Measurements from ENCODE around the gene BCAS4. TPM values are rescaled to one million over a fixed set of nuclear protein-coding genes. Genes with fewer than 3 reads are reported as not detected.

BCAS4 gene
- total RNA-seq, 1 donor from 2014 or later: 3.9 TPM

DNA sequence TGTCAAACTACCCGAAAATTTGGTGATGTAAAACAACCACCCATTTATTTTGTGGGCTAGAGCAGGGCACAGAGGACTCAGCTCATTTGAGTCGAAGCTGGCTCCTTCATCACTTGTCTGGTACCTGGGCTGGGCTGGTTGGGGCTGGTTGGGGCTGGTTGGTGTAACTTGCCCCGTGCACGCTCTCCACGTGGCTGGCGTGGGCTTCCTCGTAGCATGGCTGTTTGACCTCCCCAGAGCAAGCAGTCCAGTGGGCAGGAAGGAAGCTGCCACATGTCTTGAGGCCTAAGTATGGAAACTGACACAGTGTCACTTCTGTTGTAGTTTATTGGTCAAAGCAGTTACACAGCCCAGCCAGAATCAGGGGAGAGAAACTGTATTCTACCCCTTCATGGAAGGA lies 27.1 kb downstream of the BCAS4 start:
- intact Hi-C loops (cut with DNase I): no loop called here
- Histone ChIP-seq H3K36me3 (no peaks in the 10 kb centered on the region), H3K27me3 (ENCODE audit: low read depth) (no peaks in the 10 kb centered on the region), H3K9me3 (no peaks in the 10 kb centered on the region), H3K27ac (no peak overlapping the region), H3K4me3 (no peak overlapping the region), H3K4me1 (peaks cover 8% of the 10 kb centered on the region)
- DNase-seq (no peak), ATAC-seq (no peak)
- TF ChIP-seq, protein P1, sequence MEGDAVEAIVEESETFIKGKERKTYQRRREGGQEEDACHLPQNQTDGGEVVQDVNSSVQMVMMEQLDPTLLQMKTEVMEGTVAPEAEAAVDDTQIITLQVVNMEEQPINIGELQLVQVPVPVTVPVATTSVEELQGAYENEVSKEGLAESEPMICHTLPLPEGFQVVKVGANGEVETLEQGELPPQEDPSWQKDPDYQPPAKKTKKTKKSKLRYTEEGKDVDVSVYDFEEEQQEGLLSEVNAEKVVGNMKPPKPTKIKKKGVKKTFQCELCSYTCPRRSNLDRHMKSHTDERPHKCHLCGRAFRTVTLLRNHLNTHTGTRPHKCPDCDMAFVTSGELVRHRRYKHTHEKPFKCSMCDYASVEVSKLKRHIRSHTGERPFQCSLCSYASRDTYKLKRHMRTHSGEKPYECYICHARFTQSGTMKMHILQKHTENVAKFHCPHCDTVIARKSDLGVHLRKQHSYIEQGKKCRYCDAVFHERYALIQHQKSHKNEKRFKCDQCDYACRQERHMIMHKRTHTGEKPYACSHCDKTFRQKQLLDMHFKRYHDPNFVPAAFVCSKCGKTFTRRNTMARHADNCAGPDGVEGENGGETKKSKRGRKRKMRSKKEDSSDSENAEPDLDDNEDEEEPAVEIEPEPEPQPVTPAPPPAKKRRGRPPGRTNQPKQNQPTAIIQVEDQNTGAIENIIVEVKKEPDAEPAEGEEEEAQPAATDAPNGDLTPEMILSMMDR (IDR thresholded peaks at IDR 0.05): no peak

DNA sequence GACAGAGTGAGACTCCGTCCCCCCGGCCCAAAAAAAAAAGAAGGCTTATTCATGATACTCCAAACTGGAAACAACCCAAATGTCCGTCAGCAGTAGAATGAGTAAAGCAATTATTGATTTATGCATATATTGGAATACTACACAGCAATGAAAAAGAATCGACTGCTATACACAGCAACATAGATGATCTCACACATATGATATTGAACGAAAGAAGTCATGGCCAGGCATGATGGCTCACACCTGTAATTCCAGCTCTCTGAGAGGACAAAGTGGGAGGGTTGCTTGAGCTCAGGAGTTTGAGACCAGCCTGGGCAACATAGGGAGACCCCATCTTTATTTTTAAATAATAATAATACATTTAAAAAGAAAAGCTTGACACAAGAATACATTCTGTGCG lies 28.5 kb downstream of the BCAS4 start:
- Histone ChIP-seq H3K9me3 (no peaks in the 10 kb centered on the region), H3K27ac (no peak overlapping the region), H3K4me3 (no peak overlapping the region), H3K36me3 (no peaks in the 10 kb centered on the region), H3K27me3 (ENCODE audit: low read depth) (no peaks in the 10 kb centered on the region), H3K4me1 (peaks cover 3% of the 10 kb centered on the region)
- TF ChIP-seq, protein P1 (IDR thresholded peaks at IDR 0.05): no peak
- DNase-seq: no peak
- intact Hi-C loops (cut with DNase I): no loop called here
- no peak for ATAC-seq

- H3K4me3 ChIP-seq: no peak overlapping the region
- TF ChIP-seq, protein P1 (IDR thresholded peaks at IDR 0.05): no peak
- DNase-seq (no peak), ATAC-seq (peak; percentile 23 to 60)
- H3K9me3 ChIP-seq: no peaks in the 10 kb centered on the region
- H3K36me3 ChIP-seq: no peaks in the 10 kb centered on the region
- no peak overlapping the region for H3K27ac ChIP-seq
- intact Hi-C loops (cut with DNase I): no loop called here
- H3K27me3 ChIP-seq (ENCODE audit: low read depth): no peaks in the 10 kb centered on the region
- H3K4me1 ChIP-seq: no peaks in the 10 kb centered on the region
Measured at GRCh38 chr20:50824137-50824536, 29.3 kb downstream of the BCAS4 start.

DNA sequence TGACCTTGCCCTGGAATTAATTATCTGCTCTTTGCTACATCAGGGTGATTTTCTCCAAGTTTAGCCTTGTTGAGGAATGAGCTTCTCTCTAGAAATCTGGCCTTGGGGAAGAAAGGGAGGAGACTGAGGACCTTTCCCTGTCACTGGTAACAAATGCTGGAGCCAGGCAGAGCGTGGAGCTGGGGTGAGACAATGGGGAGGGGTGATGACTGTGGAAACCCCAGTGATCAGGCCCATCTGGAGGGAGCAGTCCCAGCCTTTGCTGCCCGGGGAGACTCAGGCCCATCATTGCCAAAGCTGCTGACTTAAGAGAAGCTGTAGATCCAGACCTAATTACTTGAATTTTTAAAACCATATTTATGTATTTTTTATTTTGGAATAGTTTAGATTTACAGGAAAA lies 31.3 kb downstream of the BCAS4 start:
- Histone ChIP-seq H3K4me3 (no peak overlapping the region), H3K4me1 (no peaks in the 10 kb centered on the region), H3K27ac (no peak overlapping the region), H3K9me3 (no peaks in the 10 kb centered on the region), H3K27me3 (ENCODE audit: low read depth) (no peaks in the 10 kb centered on the region), H3K36me3 (no peaks in the 10 kb centered on the region)
- TF ChIP-seq, protein P1 (IDR thresholded peaks at IDR 0.05): no peak
- peak; percentile 17 to 40 for ATAC-seq
- no peak for DNase-seq
- intact Hi-C loops (cut with DNase I): no loop called here

DNA sequence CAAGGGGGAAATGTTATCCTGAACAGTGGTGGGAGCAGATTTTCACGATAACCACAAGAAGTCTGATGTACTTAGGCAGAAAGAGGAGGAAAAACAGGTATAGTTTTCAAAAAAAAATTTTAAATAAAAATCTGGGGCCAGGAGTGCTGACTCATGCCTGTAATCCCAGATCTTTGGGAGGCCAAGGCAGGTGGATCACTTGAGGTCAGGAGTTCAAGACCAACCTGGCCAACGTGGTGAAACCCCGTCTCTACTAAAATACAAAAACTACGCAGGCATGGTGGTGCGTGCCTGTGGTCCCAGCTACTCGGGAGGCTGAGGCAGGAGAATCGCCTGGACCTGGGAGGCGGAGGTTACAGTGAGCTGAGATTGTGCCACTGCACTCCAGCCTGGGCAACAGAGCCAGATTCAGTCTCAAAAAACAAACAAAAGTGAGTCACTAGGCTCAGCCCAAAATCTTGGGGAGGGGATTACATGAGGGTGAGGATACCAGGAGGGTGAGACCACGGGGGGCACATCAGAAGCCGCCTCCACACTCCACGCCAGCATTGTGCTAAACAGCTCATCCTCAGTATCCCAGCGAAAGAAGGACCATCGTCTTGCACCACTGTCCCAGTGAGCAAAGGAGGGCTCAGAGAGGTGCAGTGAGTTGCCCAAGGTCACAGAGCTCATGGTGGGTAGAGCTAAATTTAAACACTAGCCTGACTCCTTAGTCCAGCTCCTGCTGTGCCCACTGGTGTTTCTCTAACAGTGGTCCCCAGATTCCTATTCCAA lies 33.7 kb downstream of the BCAS4 start:
- H3K4me1 ChIP-seq: no peaks in the 10 kb centered on the region
- DNase-seq (no peak), ATAC-seq (no peak)
- H3K27me3 ChIP-seq (ENCODE audit: low read depth): no peaks in the 10 kb centered on the region
- H3K27ac ChIP-seq: no peak overlapping the region
- H3K36me3 ChIP-seq: no peaks in the 10 kb centered on the region
- TF ChIP-seq, protein P1 (IDR thresholded peaks at IDR 0.05): no peak
- H3K4me3 ChIP-seq: no peak overlapping the region
- intact Hi-C loops (cut with DNase I): no loop called here
- no peaks in the 10 kb centered on the region for H3K9me3 ChIP-seq

Data from lower lobe of right lung (tissue), 2 donors.